Spleen (tissue), 7 donors: ENCODE results near the gene ANKEF1.
"Not testable (repeated sequence)": the region's sequence is repeated elsewhere in the genome, so short reads cannot be mapped to it uniquely, and the experiment has no call there.

Source experiments
- POLR2A ChIP-seq, 3 donors: fragments of 450-650 bp; IDR thresholded peaks; one replicate each; pipeline ENCODE4 v1.5.1; 2017; ENCODE audit warnings: antibody characterized with exemption in 3 of 3, mild to moderate bottlenecking in 1 of 3
- TF ChIP-seq, protein P1 (sequence below), 11 experiments: fragments of 200-600 bp in 7 of 11; fragments of 450-650 bp in 4 of 11; sonication (generic) in 4 of 11; IDR thresholded peaks in 8 of 11; conservative IDR thresholded peaks in 3 of 11; 1 replicate in 7 of 11; 2 replicates in 4 of 11; pipeline versions ENCODE4 v1.4.0 to v1.8.0; 2016 to 2021; ENCODE audit warnings: antibody characterized with exemption in 11 of 11, inconsistent platforms in 4 of 11, mild to moderate bottlenecking in 1 of 11
- donor health status: DM: no; HTN: no; CAD: no; lungs with moderate emphysema.
- donor health status: DM: no; HTN: no; CAD: no.
- donor health status: DM: no; HTN: no; CAD: no.

DNA sequence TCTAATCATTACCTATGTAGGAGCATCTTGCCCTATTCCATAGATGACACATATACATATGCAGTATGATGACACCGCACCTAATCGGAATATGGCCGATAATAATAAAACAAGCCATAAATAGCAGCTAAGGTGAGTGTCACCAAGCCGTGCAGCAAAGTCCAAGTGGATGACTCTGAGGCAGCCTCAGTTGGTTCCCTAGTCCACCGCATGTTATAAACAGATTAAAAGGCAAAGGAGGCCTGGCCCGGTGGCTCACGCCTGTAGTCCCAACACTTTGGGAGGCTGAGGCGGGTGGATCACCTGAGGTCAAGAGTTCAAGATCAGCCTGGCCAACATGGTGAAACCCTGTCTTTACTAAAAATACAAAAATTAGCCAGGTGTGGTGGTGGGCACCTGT is 1.5 kb downstream of the ANKEF1 start:
- TF ChIP-seq, protein P1, sequence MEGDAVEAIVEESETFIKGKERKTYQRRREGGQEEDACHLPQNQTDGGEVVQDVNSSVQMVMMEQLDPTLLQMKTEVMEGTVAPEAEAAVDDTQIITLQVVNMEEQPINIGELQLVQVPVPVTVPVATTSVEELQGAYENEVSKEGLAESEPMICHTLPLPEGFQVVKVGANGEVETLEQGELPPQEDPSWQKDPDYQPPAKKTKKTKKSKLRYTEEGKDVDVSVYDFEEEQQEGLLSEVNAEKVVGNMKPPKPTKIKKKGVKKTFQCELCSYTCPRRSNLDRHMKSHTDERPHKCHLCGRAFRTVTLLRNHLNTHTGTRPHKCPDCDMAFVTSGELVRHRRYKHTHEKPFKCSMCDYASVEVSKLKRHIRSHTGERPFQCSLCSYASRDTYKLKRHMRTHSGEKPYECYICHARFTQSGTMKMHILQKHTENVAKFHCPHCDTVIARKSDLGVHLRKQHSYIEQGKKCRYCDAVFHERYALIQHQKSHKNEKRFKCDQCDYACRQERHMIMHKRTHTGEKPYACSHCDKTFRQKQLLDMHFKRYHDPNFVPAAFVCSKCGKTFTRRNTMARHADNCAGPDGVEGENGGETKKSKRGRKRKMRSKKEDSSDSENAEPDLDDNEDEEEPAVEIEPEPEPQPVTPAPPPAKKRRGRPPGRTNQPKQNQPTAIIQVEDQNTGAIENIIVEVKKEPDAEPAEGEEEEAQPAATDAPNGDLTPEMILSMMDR (IDR thresholded peaks at IDR 0.05 in 8 of 11, conservative IDR thresholded peaks at IDR 0.05 in 3 of 11) = not testable (repeated sequence)
- not testable (repeated sequence) for TF ChIP-seq POLR2A (IDR thresholded peaks at IDR 0.05)
